Measurements from ENCODE around the gene ELK4. TPM values are rescaled to one million over a fixed set of nuclear protein-coding genes. Genes with fewer than 3 reads are reported as not detected.

Gene ELK4
- polyA plus RNA-seq, 1 donor (not counting 4 experiments of a cell fraction or from before 2014, with no cell fraction given): 8.6 TPM

GRCh38 chr1:205615789-205616188 is 16.0 kb downstream of the ELK4 start:
- H3K27me3 ChIP-seq (ENCODE audit: control insufficient read depth, extremely low read depth, insufficient read depth, low read length): no peaks in the 10 kb centered on the region
- no peak overlapping the region for H3K9ac ChIP-seq (ENCODE audit: control insufficient read depth, extremely low read depth, insufficient read depth, low read length)
- DNase-seq (ENCODE audit: low read depth, low spot score): no peak
- no peak overlapping the region for H3K4me2 ChIP-seq (ENCODE audit: control insufficient read depth, extremely low read depth, insufficient read depth, low read depth, low read length)
- peaks cover 4% of the 10 kb centered on the region for H3K79me2 ChIP-seq (ENCODE audit: control insufficient read depth, insufficient read depth, low read length)
- peaks cover 3 to 6% of the 10 kb centered on the region in 2 experiments for H3K36me3 ChIP-seq (ENCODE audit: control insufficient read depth in 2 of 2, extremely low read depth in 1 of 2, insufficient read depth in 2 of 2, low read length in 2 of 2)
- no peaks in the 10 kb centered on the region for H4K20me1 ChIP-seq (ENCODE audit: control insufficient read depth, extremely low read depth, insufficient read depth, low read length)
- H3K4me1 ChIP-seq (ENCODE audit: control insufficient read depth, extremely low read depth, insufficient read depth, low read length): peaks cover 19% of the 10 kb centered on the region
- dilution Hi-C loops (cut with MboI; ENCODE audit: extremely low pct_ligation_motif_present, low sequenced_read_pairs): no loop called here
- no peaks in the 10 kb centered on the region for H3K9me3 ChIP-seq (ENCODE audit: control insufficient read depth, low read depth, low read length)
- no peak overlapping the region for H3K27ac ChIP-seq (ENCODE audit: control insufficient read depth, insufficient read depth, low read length)
- H3K4me3 ChIP-seq (ENCODE audit: control insufficient read depth in 2 of 3, extremely low read depth in 1 of 3, insufficient read depth in 2 of 3, low read depth in 1 of 3, low read length in 3 of 3): no peak overlapping the region
- H3K9me1 ChIP-seq (ENCODE audit: control insufficient read depth, extremely low read depth, insufficient read depth, low read length): no peaks in the 10 kb centered on the region
- FAIRE-seq: no peak
- TF ChIP-seq EZH2 (IDR thresholded peaks at IDR 0.05; ENCODE audit: low read length): no peak
- TF ChIP-seq, protein P1, sequence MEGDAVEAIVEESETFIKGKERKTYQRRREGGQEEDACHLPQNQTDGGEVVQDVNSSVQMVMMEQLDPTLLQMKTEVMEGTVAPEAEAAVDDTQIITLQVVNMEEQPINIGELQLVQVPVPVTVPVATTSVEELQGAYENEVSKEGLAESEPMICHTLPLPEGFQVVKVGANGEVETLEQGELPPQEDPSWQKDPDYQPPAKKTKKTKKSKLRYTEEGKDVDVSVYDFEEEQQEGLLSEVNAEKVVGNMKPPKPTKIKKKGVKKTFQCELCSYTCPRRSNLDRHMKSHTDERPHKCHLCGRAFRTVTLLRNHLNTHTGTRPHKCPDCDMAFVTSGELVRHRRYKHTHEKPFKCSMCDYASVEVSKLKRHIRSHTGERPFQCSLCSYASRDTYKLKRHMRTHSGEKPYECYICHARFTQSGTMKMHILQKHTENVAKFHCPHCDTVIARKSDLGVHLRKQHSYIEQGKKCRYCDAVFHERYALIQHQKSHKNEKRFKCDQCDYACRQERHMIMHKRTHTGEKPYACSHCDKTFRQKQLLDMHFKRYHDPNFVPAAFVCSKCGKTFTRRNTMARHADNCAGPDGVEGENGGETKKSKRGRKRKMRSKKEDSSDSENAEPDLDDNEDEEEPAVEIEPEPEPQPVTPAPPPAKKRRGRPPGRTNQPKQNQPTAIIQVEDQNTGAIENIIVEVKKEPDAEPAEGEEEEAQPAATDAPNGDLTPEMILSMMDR (optimal IDR thresholded peaks at IDR 0.05 in 1 of 3, IDR thresholded peaks at IDR 0.05 in 1 of 3, conservative IDR thresholded peaks at IDR 0.05 in 1 of 3; ENCODE audit: extremely low read depth in 1 of 3, insufficient read depth in 2 of 3, low read length in 3 of 3): no peak
- no peak overlapping the region for H2AFZ ChIP-seq (ENCODE audit: control insufficient read depth, low read length)

DNA sequence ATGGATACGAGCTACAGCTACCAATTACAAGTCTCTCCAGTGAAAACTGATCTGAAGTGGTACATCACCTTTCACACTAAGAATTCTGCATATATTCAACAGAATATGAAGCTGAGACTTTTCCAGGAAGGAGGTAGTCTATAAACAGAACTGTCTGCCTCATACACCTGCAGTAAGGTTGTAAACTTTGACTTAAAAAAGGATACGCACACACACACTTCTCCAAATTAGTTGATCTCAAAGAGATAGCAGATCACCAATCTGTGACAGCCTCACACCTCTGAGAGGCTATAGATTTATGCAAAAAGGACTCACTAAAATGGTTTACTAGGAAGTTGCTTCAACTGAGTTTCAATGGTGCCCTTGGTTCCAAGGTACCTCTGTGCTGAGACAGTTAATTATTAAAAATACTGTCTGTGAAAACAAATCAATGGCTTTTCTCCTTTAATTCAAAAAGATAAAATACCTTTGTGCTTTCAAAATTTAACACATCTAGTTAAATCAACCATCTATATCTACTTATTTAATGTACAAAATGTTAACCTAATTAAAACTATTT is 17.9 kb downstream of the ELK4 start:
- Histone ChIP-seq H3K9me1 (ENCODE audit: control insufficient read depth, extremely low read depth, insufficient read depth, low read length) (no peaks in the 10 kb centered on the region), H2AFZ (ENCODE audit: control insufficient read depth, low read length) (no peak overlapping the region), H3K36me3 (ENCODE audit: control insufficient read depth in 2 of 2, extremely low read depth in 1 of 2, insufficient read depth in 2 of 2, low read length in 2 of 2) (peaks cover 1 to 3% of the 10 kb centered on the region in 2 experiments), H3K79me2 (ENCODE audit: control insufficient read depth, insufficient read depth, low read length) (peaks cover 2% of the 10 kb centered on the region), H3K9me3 (ENCODE audit: control insufficient read depth, low read depth, low read length) (no peaks in the 10 kb centered on the region), H3K27me3 (ENCODE audit: control insufficient read depth, extremely low read depth, insufficient read depth, low read length) (no peaks in the 10 kb centered on the region), H3K4me3 (ENCODE audit: control insufficient read depth in 2 of 3, extremely low read depth in 1 of 3, insufficient read depth in 2 of 3, low read depth in 1 of 3, low read length in 3 of 3) (no peak overlapping the region), H4K20me1 (ENCODE audit: control insufficient read depth, extremely low read depth, insufficient read depth, low read length) (no peaks in the 10 kb centered on the region), H3K4me1 (ENCODE audit: control insufficient read depth, extremely low read depth, insufficient read depth, low read length) (peaks cover 28% of the 10 kb centered on the region), H3K9ac (ENCODE audit: control insufficient read depth, extremely low read depth, insufficient read depth, low read length) (no peak overlapping the region), H3K27ac (ENCODE audit: control insufficient read depth, insufficient read depth, low read length) (no peak overlapping the region), H3K4me2 (ENCODE audit: control insufficient read depth, extremely low read depth, insufficient read depth, low read depth, low read length) (no peak overlapping the region)
- DNase-seq (ENCODE audit: low read depth, low spot score): no peak
- dilution Hi-C loops (cut with MboI; ENCODE audit: extremely low pct_ligation_motif_present, low sequenced_read_pairs): no loop called here
- TF ChIP-seq, protein P1 (optimal IDR thresholded peaks at IDR 0.05 in 1 of 3, IDR thresholded peaks at IDR 0.05 in 1 of 3, conservative IDR thresholded peaks at IDR 0.05 in 1 of 3; ENCODE audit: extremely low read depth in 1 of 3, insufficient read depth in 2 of 3, low read length in 3 of 3): no peak
- TF ChIP-seq EZH2 (IDR thresholded peaks at IDR 0.05; ENCODE audit: low read length): no peak
- FAIRE-seq: no peak
